Suprapubic skin (tissue), 4 donors: ENCODE results near the gene POLQ. TPM values are rescaled to one million over a fixed set of nuclear protein-coding genes. Genes with fewer than 3 reads are reported as not detected.

ENCODE experiments used
- DNase-seq, 2 donors: peaks; one replicate each; pipeline ENCODE4 v3.0.0-alpha.2; 2019; ENCODE audit warnings: low spot score in 2 of 2
- H3K27ac ChIP-seq: fragments of 200-600 bp; sonication (generic); one replicate; pipeline ENCODE4 v1.5.1; 2019
- H3K27me3 ChIP-seq: fragments of 200-600 bp; sonication (generic); one replicate; pipeline ENCODE4 v1.5.1; 2019
- H3K36me3 ChIP-seq: fragments of 200-600 bp; sonication (generic); one replicate; pipeline ENCODE4 v1.5.1; 2019
- H3K4me1 ChIP-seq: fragments of 200-600 bp; sonication (generic); one replicate; pipeline ENCODE4 v1.5.1; 2019
- H3K4me3 ChIP-seq: fragments of 200-600 bp; sonication (generic); one replicate; pipeline ENCODE4 v1.5.1; 2019; ENCODE audit warnings: mild to moderate bottlenecking
- H3K9me3 ChIP-seq: fragments of 200-600 bp; sonication (generic); one replicate; pipeline ENCODE4 v1.5.1; 2019
- EP300 ChIP-seq: sonication (generic); formaldehyde crosslinking; IDR thresholded peaks from one replicate; pipeline ENCODE4 v1.6.1; 2017; ENCODE audit warnings: antibody characterized with exemption
- POLR2A ChIP-seq, 2 donors: fragments of 450-650 bp; IDR thresholded peaks; one replicate each; pipeline ENCODE4 v1.6.1; 2017; ENCODE audit warnings: antibody characterized with exemption in 2 of 2, mild to moderate bottlenecking in 2 of 2, moderate library complexity in 2 of 2
- POLR2AphosphoS5 ChIP-seq, 3 donors: sonication (generic); formaldehyde crosslinking; IDR thresholded peaks; one replicate each; pipeline ENCODE4 v1.6.1; 2017; ENCODE audit warnings: antibody characterized with exemption in 3 of 3
- WGBS: methylation state at CpG from one replicate; pipeline ENCODE4 v1.1.5; 2018; 5-methylcytosine and 5-hydroxymethylcytosine counted together
- total RNA-seq, 4 donors: library from RNA; depleted of rRNA; stranded (reverse); fragments of >200 nt; gene quantifications; one replicate each; pipeline ENCODE4 v1.1.0, GENCODE V29; 2016
- TF ChIP-seq, protein P1 (sequence below), 2 donors: fragments of 200-600 bp in 1 of 2; fragments of 450-650 bp in 1 of 2; sonication (generic) in 1 of 2; IDR thresholded peaks; one replicate each; pipeline ENCODE4 v1.5.1; 2016 to 2019; ENCODE audit warnings: antibody characterized with exemption in 2 of 2, mild to moderate bottlenecking in 1 of 2, moderate library complexity in 1 of 2

Gene POLQ
- total RNA-seq, 4 donors from 2014 or later = 0.76 to 2.4 (median 0.84) TPM

DNA sequence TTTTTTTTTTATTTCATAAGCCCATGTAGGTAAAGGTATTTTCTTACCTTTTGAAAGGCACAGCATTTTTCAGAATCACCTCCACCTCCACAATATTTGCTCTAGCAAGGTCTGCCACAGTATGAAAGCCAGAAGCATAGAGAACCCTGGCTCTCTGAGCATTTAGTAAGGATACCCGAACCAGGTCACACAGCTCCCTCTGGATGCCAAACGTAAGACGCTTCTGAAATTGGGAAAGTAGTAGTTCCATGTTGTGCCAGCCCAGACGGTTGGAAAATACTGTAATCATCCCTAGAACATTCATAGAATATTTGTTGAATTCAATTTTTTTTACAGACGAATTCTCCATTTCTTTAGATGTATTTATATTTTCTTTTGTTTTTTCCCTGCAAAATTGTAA is 52.4 kb downstream of the POLQ start:
- Histone ChIP-seq H3K4me3 (no peak overlapping the region), H3K27me3 (no peaks in the 10 kb centered on the region), H3K27ac (no peak overlapping the region), H3K36me3 (no peaks in the 10 kb centered on the region), H3K9me3 (no peaks in the 10 kb centered on the region), H3K4me1 (no peaks in the 10 kb centered on the region)
- DNase-seq = no peak
- TF ChIP-seq POLR2AphosphoS5 (IDR thresholded peaks at IDR 0.05) (no peak), POLR2A (IDR thresholded peaks at IDR 0.05) (no peak), EP300 (no peak)
- TF ChIP-seq, protein P1, sequence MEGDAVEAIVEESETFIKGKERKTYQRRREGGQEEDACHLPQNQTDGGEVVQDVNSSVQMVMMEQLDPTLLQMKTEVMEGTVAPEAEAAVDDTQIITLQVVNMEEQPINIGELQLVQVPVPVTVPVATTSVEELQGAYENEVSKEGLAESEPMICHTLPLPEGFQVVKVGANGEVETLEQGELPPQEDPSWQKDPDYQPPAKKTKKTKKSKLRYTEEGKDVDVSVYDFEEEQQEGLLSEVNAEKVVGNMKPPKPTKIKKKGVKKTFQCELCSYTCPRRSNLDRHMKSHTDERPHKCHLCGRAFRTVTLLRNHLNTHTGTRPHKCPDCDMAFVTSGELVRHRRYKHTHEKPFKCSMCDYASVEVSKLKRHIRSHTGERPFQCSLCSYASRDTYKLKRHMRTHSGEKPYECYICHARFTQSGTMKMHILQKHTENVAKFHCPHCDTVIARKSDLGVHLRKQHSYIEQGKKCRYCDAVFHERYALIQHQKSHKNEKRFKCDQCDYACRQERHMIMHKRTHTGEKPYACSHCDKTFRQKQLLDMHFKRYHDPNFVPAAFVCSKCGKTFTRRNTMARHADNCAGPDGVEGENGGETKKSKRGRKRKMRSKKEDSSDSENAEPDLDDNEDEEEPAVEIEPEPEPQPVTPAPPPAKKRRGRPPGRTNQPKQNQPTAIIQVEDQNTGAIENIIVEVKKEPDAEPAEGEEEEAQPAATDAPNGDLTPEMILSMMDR (IDR thresholded peaks at IDR 0.05) = no peak
- WGBS = 77% methylated on average over 5 of the region's 5 CpGs

DNA sequence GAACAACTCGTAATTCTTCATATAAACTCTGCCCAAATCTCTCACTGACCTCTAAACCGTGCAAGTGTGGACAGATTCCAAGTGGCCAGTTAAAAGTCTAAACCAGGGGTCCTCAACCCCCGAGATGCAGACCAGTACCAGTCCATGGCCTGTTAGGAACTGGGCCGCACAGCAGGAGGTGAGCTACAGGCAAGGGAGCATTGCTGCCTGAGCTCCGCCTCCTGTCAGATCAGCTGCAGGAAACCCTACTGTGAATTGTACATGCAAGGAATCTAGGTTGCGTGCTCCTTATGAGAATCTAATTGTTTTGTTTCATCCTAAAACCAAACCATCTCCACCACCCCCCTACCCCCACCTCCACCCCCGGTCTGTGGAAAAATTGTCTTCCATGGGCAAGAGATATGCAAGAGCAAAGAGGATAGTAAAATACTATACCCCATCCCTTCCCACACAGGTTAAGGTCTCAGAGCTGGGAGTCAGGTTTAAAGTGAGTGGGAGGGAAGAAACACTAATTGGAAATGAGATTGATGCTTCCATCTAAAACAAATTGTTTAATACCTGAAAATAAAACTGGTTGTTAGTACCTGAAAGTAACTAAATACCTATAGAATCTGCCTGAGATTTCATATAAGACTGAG is 54.0 kb downstream of the POLQ start:
- no peak for DNase-seq
- no peak for TF ChIP-seq POLR2A (IDR thresholded peaks at IDR 0.05)
- TF ChIP-seq POLR2AphosphoS5 (IDR thresholded peaks at IDR 0.05) = no peak
- TF ChIP-seq EP300 = no peak
- TF ChIP-seq, protein P1 (IDR thresholded peaks at IDR 0.05) = no peak
- Histone ChIP-seq H3K36me3 (no peaks in the 10 kb centered on the region), H3K27ac (no peak overlapping the region), H3K27me3 (no peaks in the 10 kb centered on the region), H3K4me3 (no peak overlapping the region), H3K9me3 (no peaks in the 10 kb centered on the region), H3K4me1 (no peaks in the 10 kb centered on the region)
- 90% methylated on average over 7 of the region's 7 CpGs for WGBS

DNA sequence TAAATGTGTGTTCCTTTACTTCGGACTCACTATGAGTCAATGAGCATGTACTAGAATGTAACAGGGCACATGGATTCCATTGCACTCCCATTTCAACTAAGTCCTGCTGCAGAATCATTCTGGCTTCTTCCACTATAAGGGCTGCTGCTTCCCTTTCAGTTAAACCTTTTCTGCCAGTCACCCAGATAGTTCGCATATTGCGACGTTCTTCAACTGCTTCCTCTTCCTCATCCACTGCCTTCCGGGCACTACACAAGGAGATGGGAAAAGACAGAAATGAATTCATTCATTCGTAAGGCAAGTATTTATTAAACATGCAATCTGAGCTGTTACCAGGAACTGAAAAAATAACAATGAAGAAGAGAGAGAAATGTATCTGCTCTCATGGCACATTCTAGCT is 55.6 kb downstream of the POLQ start:
- H3K9me3 ChIP-seq = no peaks in the 10 kb centered on the region
- DNase-seq = no peak
- TF ChIP-seq POLR2A (IDR thresholded peaks at IDR 0.05) = no peak
- TF ChIP-seq, protein P1 (IDR thresholded peaks at IDR 0.05) = no peak
- no peak for TF ChIP-seq POLR2AphosphoS5 (IDR thresholded peaks at IDR 0.05)
- no peaks in the 10 kb centered on the region for H3K36me3 ChIP-seq
- H3K4me3 ChIP-seq = no peak overlapping the region
- H3K4me1 ChIP-seq = no peaks in the 10 kb centered on the region
- 91% methylated on average over 6 of the region's 6 CpGs for WGBS
- no peak overlapping the region for H3K27ac ChIP-seq
- no peaks in the 10 kb centered on the region for H3K27me3 ChIP-seq

DNA sequence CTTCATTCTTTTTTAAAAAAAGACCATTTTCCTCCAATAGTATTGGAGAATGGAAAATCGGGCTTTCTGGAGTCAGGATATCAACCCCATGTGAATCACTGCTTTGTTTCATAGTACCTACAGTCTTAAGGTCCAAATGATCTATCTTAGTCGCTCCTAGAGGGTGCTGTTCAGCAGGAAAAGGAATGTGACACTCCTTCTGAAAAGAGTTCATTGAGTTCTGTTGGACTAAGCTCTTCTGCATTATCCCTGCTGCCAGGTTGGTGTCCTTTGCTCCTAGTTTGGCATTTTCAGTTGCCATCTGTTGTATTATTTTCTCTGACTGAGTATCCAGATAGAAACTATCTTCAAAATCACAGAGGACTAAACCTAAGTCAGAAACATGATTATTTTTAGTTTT is 57.2 kb downstream of the POLQ start:
- H3K27me3 ChIP-seq = no peaks in the 10 kb centered on the region
- no peak overlapping the region for H3K27ac ChIP-seq
- H3K4me1 ChIP-seq = no peaks in the 10 kb centered on the region
- no peaks in the 10 kb centered on the region for H3K9me3 ChIP-seq
- TF ChIP-seq EP300 = no peak
- TF ChIP-seq POLR2AphosphoS5 (IDR thresholded peaks at IDR 0.05) = no peak
- TF ChIP-seq POLR2A (IDR thresholded peaks at IDR 0.05) = no peak
- TF ChIP-seq, protein P1 (IDR thresholded peaks at IDR 0.05) = no peak
- DNase-seq = no peak
- WGBS = 81% methylated on average over 2 of the region's 2 CpGs
- no peaks in the 10 kb centered on the region for H3K36me3 ChIP-seq
- no peak overlapping the region for H3K4me3 ChIP-seq

DNA sequence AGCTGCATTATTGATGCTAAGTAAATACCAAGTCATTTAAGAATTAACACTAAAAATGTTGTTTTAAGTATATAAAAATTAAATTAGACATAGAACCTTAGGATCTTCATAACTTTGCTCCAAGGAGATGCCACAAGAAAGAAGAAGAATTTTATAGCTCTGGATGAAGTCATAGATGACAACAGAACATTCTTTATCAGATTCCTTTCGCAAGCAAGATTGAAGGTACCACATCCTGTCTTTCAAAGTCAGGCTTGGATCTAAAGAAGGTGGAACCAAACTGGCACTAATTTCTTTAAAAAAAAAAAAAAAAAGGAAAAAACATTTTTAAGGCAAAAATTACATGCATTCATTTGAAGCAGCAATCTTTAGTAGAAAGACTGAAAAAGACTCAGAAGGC is 62.5 kb downstream of the POLQ start:
- Histone ChIP-seq H3K36me3 (no peaks in the 10 kb centered on the region), H3K4me1 (no peaks in the 10 kb centered on the region), H3K4me3 (no peak overlapping the region), H3K27ac (no peak overlapping the region), H3K9me3 (no peaks in the 10 kb centered on the region), H3K27me3 (no peaks in the 10 kb centered on the region)
- DNase-seq = no peak
- 93% methylated on average over 1 of the region's 1 CpG for WGBS
- TF ChIP-seq POLR2A (IDR thresholded peaks at IDR 0.05) (no peak), EP300 (no peak), POLR2AphosphoS5 (IDR thresholded peaks at IDR 0.05) (no peak)
- TF ChIP-seq, protein P1 (IDR thresholded peaks at IDR 0.05) = no peak
